Activated T-cell treated with anti-CD3 and anti-CD28 coated beads, Interleukin-2, amount 50 U/mL, for 72 hours (primary cell): Measurements from ENCODE around the gene AOC1. TPM values are rescaled to one million over a fixed set of nuclear protein-coding genes. Genes with fewer than 3 reads are reported as not detected.
"Not testable (repeated sequence)": the region's sequence is repeated elsewhere in the genome, so short reads cannot be mapped to it uniquely, and the experiment has no call there.

Experiments
- ATAC-seq, 2 donors: fragments of 150-1000 bp; cut with Tn5 transposase; replicated peaks in 1 of 2; 2 replicates each; pipeline ENCODE4 v1.10.0; 2021; ENCODE audit warnings: moderate library complexity in 2 of 2, mild to moderate bottlenecking in 1 of 2
- DNase-seq, 2 donors: peaks; one replicate each; pipeline ENCODE4 v3.0.0; 2021 to 2022; ENCODE audit warnings: mixed read lengths in 1 of 2
- H3K27ac Mint-ChIP-seq: one replicate; pipeline ENCODE4 v1.8.0; 2022; ENCODE audit warnings: mild to moderate bottlenecking, moderate library complexity, mixed read lengths
- H3K27me3 Mint-ChIP-seq: one replicate; pipeline ENCODE4 v1.8.0; 2022; ENCODE audit warnings: low read depth, mixed read lengths
- H3K36me3 Mint-ChIP-seq, 2 donors: one replicate each; pipeline ENCODE4 v1.8.0; 2022; ENCODE audit warnings: mixed read lengths in 2 of 2, mild to moderate bottlenecking in 1 of 2; ENCODE audit not compliant: insufficient read depth in 2 of 2
- H3K4me1 Mint-ChIP-seq: one replicate; pipeline ENCODE4 v1.8.0; 2022; ENCODE audit warnings: low read depth, mixed read lengths
- H3K4me3 Mint-ChIP-seq, 2 donors: one replicate each; pipeline ENCODE4 v1.8.0; 2022; ENCODE audit warnings: mild to moderate bottlenecking in 2 of 2, mixed read lengths in 2 of 2, moderate library complexity in 2 of 2
- H3K9me3 Mint-ChIP-seq, 2 donors: one replicate each; pipeline ENCODE4 v1.8.0; 2022; ENCODE audit warnings: mixed read lengths in 2 of 2
- total RNA-seq, 2 donors: library from RNA; stranded (reverse); gene quantifications; one replicate each; pipeline ENCODE4 v1.2.3, GENCODE V29; 2022

The AOC1 gene
- total RNA-seq, 2 donors from 2014 or later: not detected

DNA sequence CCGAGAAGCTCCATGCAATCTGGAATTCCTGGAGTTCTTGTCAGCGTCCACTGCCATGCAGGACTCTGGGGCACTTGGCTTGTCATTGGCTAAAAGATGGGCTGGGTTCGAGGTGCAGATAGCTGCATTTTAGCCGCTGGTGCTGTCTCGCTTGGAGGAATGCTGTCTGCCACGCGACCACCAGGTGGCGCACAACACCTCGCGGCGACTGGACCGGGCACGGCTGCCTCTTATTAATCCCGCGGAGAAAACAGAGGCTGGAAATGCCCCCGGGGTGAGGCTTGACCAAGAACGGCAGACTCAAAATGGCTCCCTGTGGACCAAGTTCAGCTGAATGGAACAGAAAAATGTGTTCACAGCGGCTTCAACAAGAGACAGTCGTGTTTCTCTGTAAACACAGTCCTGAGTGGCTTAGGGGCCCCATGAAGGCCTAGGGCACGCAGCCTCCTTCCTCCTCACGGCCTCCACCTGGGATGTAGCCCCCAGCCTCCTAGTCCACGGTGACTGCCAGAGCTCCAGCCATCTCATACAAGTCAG, 46.2 kb downstream of the AOC1 start:
- Mint-ChIP-seq H3K27me3 (peaks cover 59% of the 10 kb centered on the region), H3K27ac (no peak overlapping the region), H3K9me3 (peaks cover 0 to 6% of the 10 kb centered on the region in 2 donors), H3K4me1 (peaks cover 11% of the 10 kb centered on the region), H3K36me3 (peaks cover 2 to 4% of the 10 kb centered on the region in 2 donors), H3K4me3 (peak overlapping the region; percentile 22 to 51)
- ATAC-seq (peak; percentile 76 to 79), DNase-seq (peak; percentile 75 to 84)

DNA sequence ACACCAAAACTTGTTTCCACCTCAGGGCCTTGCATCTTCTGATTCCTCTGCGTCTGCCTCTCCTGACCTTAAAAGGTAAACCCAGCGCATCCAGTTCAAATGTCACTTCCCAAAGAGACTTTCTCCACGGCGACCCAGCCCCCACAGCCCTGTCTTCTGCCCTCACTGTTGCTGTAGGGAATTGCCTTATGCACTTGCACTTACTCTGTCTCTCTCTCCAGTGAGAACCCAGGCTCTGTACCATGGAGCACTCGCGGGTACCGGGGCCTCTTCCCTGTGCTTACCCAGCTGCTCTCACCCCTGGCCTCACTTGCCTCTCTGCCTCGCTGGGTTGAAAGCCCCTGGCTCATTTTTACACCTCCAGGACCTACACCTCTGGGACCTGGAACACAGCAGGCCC, 48.4 kb downstream of the AOC1 start:
- no peak overlapping the region for H3K4me3 Mint-ChIP-seq
- ATAC-seq: no peak

DNA sequence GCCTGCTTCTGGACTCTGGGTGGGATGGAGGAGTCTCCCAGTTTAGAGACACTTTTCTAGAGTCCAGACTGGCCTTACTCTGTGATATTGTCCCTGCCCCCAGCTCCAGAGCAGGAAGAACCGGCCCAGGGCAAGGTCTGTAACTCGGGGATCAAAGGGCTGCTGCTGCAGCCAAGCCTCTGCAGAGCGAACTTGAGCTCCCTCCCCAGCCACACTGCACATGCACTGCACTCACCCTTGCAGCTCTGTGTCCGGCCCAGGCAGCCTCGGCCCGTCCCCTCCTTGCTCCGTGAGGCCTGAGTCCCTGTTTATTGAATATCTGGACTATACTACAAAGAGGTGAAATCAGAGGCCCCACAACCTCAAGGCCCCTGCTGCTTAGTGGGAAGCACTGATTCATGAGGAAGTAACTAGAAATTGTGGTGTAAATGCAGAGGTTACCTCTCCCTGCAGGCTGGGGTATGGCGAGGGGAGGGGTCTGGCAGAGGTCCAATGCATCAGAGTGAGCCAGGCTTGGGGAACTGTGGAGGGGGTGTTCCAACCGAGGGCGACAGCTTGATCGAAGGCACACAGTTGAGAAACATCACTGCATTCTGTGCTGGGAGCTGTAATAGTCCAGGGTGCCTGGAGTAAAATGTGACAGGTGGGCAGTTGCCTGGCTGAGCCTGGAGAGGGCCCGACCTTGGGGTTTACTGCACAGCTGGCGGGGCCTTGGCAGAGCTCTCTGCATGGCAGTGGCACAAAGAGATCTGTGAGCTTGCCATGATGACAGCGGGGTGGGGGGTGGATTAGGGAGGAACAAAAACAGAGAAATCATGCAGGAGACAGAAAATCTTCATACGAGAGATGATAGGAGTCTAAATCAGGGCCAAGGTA, 49.1 kb downstream of the AOC1 start:
- no peak for ATAC-seq
- no peak for DNase-seq
- Mint-ChIP-seq H3K4me3 (no peak overlapping the region), H3K9me3 (no peaks in the 10 kb centered on the region), H3K27me3 (peaks cover 48% of the 10 kb centered on the region), H3K4me1 (peaks cover 12% of the 10 kb centered on the region), H3K27ac (no peak overlapping the region), H3K36me3 (no peaks in the 10 kb centered on the region)

More for the DNA sequence above, 48.4 kb downstream of the AOC1 start:
- Mint-ChIP-seq H3K27ac (no peak overlapping the region), H3K9me3 (no peaks in the 10 kb centered on the region), H3K4me1 (peaks cover 15% of the 10 kb centered on the region), H3K27me3 (peaks cover 55% of the 10 kb centered on the region), H3K36me3 (no peaks in the 10 kb centered on the region)
- DNase-seq: no peak

DNA sequence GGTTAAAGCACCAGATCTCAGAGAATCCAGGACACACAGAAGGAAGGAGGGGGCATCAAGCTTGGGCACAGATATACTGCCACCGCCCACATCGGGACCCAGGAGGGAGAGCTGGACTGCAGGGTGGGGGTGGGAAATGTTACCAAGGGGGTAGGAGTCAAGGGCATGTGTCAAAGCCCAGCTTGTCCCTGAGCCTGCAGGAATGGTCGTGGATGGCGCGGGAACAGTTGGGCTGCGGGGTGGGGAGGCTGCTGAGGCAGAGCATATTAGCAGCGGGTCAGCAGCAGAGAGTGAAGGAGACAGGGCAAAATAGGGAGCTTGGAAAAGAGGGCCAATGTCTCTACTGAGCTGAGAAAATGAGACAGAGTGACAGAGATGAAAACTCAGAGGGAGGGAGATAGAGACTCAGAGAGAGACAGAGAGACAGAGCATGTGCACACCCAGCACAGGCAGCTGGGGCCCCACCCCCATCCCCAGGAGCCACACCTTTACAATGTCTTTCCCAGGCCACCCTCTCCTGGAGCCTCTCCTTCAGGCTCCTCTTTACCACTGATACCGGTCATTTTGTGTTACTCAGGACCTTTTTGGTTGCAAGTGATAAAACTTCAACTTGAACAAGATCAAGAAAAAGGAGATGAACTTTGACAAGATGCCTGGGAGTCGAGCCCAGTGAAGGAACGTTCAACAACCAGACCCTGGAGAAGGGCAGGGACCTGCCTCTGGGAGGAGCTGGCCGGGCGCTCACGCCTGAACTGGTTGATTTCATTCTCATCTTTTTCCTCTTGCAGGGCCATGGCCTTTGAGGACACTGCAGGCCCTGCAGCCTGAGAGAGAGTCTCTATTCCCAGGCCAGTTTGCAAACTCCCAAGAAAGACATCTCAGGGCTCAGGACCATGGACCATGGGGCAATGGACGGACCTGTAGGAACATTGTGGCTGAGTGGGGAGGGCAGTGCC, 50.0 kb downstream of the AOC1 start:
- Mint-ChIP-seq H3K4me3 (no peak overlapping the region), H3K4me1 (peaks cover 12% of the 10 kb centered on the region), H3K36me3 (no peaks in the 10 kb centered on the region), H3K27me3 (peaks cover 38% of the 10 kb centered on the region), H3K27ac (no peak overlapping the region), H3K9me3 (no peaks in the 10 kb centered on the region)
- ATAC-seq (no peak), DNase-seq (no peak)

DNA sequence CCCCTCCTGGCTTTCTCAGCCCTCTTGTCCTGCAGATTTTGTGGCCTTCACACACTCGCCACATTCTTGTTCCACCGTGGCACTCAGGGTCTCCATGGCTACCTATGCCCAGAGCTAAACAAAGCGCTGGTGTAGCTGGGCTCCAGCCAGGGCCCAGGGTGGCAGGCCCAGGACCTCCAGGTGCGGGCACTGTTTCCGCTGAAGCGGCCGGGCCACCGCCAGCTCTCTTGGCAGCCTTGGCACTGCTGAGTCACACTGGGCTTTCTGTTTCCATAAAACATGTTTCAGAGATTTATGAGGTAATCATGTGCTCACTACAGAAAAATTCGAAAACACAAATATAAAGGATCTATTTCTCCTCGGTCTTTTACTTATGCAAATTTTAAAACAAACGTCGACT, 51.3 kb downstream of the AOC1 start:
- Mint-ChIP-seq H3K4me3 (no peak overlapping the region), H3K4me1 (peaks cover 8% of the 10 kb centered on the region), H3K27me3 (peaks cover 35% of the 10 kb centered on the region), H3K36me3 (no peaks in the 10 kb centered on the region), H3K9me3 (no peaks in the 10 kb centered on the region), H3K27ac (no peak overlapping the region)
- peak; percentile 25 to 31 for DNase-seq
- peak; percentile 45 to 71 for ATAC-seq

DNA sequence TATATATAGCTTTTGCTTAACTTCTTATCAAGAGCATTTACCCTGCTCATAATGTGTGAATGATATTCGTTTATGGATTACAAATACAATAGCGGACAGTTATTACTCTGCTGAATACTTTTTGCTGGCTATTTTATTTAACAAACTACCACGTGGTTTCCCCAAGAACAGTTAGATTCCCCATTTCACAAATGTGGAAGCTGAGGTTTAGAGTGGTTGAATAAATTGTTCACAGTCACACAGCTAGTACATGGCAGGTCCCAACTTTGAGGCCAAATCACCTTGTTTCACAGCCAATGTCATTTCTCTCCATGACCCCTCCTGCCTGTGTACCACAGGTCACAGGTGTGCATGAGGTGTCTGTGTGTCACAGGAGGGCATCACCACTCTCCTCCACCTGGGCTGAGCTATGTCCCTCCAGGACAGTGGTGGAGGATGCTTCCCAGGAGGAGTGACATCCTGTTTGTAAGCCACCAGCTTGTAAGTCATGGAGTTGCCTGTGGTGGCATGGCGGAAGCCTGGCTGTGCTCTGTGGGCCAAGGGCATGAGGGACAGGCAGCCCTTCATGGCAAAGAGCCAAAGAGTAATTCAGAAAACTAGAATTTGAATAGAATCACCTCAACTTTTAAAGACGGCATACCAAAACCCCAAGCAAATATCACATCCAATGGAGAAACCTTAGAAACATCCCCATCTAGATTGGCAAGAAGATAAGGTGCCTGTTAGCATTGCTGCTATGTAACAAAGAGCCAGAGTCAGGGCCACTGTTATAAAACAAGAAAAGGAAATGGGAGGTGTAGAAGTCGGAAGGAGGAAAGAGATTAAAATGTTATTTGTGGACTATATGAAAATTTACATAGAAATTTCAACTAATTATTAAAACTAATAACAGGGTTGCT, 51.9 kb downstream of the AOC1 start:
- no peak for ATAC-seq

DNA sequence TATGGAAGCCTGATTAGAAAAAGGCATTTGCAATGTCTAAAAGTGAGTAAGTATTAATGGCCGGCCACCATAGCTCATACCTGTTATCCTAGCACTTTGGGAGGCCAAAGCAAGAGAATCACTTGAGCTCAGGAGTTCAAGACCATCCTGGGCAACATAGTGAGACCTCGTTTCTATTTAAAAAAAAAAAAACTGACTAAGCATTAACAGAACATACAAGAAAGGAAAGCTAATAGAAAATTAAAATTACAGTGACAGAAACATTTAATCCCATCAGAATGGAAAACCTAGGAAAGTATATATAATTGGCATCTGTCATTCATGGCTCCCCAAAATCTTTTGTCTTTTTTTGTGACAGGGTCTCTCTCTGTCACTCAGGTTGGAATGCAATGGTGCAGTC, 55.9 kb downstream of the AOC1 start:
- peaks cover 15% of the 10 kb centered on the region for H3K4me1 Mint-ChIP-seq
- no peak for ATAC-seq
- H3K9me3 Mint-ChIP-seq: no peaks in the 10 kb centered on the region
- H3K4me3 Mint-ChIP-seq: no peak overlapping the region
- peaks cover 25% of the 10 kb centered on the region for H3K27me3 Mint-ChIP-seq
- H3K36me3 Mint-ChIP-seq: no peaks in the 10 kb centered on the region
- H3K27ac Mint-ChIP-seq: no peak overlapping the region
- no peak for DNase-seq

More for the DNA sequence above, 51.9 kb downstream of the AOC1 start:
- peaks cover 31% of the 10 kb centered on the region for H3K27me3 Mint-ChIP-seq
- peaks cover 10% of the 10 kb centered on the region for H3K4me1 Mint-ChIP-seq
- DNase-seq: no peak
- no peaks in the 10 kb centered on the region for H3K9me3 Mint-ChIP-seq
- no peak overlapping the region for H3K27ac Mint-ChIP-seq
- no peaks in the 10 kb centered on the region for H3K36me3 Mint-ChIP-seq
- H3K4me3 Mint-ChIP-seq: no peak overlapping the region

DNA sequence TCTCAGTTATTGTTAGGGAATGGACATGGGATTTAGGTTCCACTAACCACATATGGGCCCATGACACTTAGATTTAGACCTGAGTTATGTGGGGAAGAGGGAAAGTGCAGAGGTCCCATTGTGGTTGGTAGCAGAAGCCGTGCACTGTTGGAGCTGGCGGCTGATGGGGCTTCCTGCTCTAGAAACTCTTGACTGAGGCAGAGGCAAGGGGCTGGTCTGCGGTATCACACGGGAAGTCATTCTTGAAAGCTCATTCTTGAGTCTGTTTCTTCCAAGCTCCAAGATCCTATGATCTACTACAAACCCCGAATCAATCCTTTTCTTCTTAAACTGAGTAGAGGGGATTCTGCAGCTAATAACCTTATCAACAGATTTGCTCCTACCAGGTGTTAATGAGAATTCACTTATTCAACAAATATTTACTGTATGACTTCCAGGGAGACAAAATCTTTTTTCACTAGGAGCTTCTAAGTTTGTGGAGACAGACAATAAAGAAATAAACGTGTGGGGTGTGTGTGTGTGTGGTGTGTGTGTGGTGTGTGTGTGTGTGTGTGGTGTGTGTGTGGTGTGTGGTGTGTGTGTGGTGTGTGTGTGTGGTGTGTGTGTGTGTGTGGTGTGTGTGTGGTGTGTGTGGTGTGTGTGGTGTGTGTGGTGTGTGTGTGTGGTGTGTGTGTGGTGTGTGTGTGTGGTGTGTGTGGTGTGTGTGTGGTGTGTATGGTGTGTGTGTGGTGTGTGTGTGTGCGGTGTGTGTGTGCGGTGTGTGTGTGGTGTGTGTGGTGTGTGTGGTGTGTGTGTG, 57.1 kb downstream of the AOC1 start:
- ATAC-seq (peak; percentile 45 to 60), DNase-seq (peak; percentile 20 to 23)
- no peaks in the 10 kb centered on the region for H3K9me3 Mint-ChIP-seq
- peak overlapping the region; percentile 91 for H3K27ac Mint-ChIP-seq
- H3K27me3 Mint-ChIP-seq: peaks cover 18% of the 10 kb centered on the region
- H3K36me3 Mint-ChIP-seq: no peaks in the 10 kb centered on the region
- peaks cover 10% of the 10 kb centered on the region for H3K4me1 Mint-ChIP-seq
- H3K4me3 Mint-ChIP-seq: peak overlapping the region in 1 of 2 donors; percentile 25

DNA sequence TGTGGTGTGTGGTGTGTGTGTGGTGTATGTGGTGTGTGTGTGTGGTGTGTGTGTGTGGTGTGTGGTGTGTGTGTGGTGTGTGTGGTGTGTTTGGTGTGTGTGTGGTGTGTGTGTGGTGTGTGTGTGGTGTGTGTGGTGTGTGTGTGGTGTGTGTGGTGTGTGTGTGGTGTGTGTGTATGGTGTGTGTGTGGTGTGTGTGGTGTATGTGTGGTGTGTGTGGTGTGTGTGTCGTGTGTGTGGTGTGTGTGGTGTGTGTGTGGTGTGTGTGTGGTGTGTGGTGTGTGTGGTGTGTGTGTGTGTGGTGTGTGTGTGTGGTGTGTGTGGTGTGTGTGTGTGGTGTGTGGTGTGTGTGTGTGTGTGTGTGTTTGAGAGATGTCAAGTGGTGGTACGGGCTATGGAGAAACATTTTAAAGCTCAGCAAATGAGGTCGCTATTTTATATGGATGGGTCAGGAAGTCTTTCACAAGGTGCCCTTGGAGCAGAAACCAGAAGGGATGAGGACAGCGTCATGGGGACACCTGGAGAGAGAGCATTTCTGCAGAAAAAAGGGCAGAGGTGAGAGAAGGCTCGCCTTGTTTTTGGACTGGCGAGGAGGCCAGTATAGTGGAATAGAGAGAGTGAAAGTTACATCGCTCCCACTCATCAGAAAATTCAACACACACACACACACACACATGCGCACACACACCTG, 58.1 kb downstream of the AOC1 start:
- H3K36me3 Mint-ChIP-seq, H3K9me3 Mint-ChIP-seq, H3K27ac Mint-ChIP-seq, ATAC-seq, H3K4me1 Mint-ChIP-seq, H3K4me3 Mint-ChIP-seq, DNase-seq: not testable (repeated sequence)
- peaks cover 18% of the 10 kb centered on the region for H3K27me3 Mint-ChIP-seq

DNA sequence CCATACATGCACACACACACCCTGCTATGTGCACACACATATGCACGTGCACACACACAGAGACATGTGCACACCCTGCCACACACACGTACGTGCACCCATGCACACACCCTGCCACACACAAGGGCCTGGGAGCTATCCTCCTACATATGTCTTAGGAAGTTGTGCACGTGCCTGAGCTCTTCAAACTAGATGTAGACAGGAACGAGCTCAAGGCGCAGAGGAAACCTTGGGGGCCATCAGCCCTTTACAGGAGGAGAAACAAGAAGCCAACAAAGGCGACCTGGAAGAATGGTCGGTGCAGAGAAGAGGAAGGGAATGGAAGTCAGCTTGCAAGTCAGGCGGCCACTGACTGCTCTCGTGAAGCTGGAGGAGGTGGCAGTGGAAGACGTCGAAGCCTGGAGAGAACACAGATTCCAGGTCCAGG, 58.7 kb downstream of the AOC1 start:
- DNase-seq (no peak), ATAC-seq (no peak)
- peaks cover 9% of the 10 kb centered on the region for H3K4me1 Mint-ChIP-seq
- no peak overlapping the region for H3K4me3 Mint-ChIP-seq
- H3K27ac Mint-ChIP-seq: no peak overlapping the region
- H3K36me3 Mint-ChIP-seq: no peaks in the 10 kb centered on the region
- H3K27me3 Mint-ChIP-seq: peaks cover 18% of the 10 kb centered on the region
- H3K9me3 Mint-ChIP-seq: no peaks in the 10 kb centered on the region
